GM21576 (cell line): ENCODE data around the gene TTLL6.

ENCODE experiments used
- ATAC-seq: cut with Tn5 transposase; IDR thresholded peaks from one replicate; pipeline ENCODE4 v1.9.1; 2021; ENCODE audit warnings: mild to moderate bottlenecking, moderate library complexity; ENCODE audit not compliant: unreplicated experiment

TTLL6 gene

GRCh38 chr17:48740537-48740936, 76.5 kb downstream of the TTLL6 start:
- no peak for ATAC-seq

GRCh38 chr17:48738803-48739526, 78.1 kb downstream of the TTLL6 start:
- ATAC-seq: no peak

- no peak for ATAC-seq
These were observed 78.6 kb downstream of the TTLL6 start for GRCh38 chr17:48738424-48738802.

- ATAC-seq: no peak
These were observed 79.5 kb downstream of the TTLL6 start for GRCh38 chr17:48737330-48738043.

GRCh38 chr17:48735062-48735351, 82.0 kb downstream of the TTLL6 start:
- no peak for ATAC-seq

GRCh38 chr17:48734333-48735061, 82.5 kb downstream of the TTLL6 start:
- no peak for ATAC-seq

- ATAC-seq: no peak
These were observed 83.2 kb downstream of the TTLL6 start for GRCh38 chr17:48733632-48734328.

GRCh38 chr17:48732688-48733629, 84.1 kb downstream of the TTLL6 start:
- ATAC-seq: no peak

GRCh38 chr17:48731355-48731754, 85.7 kb downstream of the TTLL6 start:
- ATAC-seq: no peak

GRCh38 chr17:48730240-48730550, 86.8 kb downstream of the TTLL6 start:
- no peak for ATAC-seq

- ATAC-seq: no peak
These were observed 87.4 kb downstream of the TTLL6 start for GRCh38 chr17:48729335-48730239.

GRCh38 chr17:48728232-48729231, 88.5 kb downstream of the TTLL6 start, which contains the start of gene HOXB13:
Gene HOXB13, minus strand, starts transcription at chr17:48728750. Its CDS starts 157 bp downstream, at chr17:48728593.
- ATAC-seq: no peak

- ATAC-seq: no peak
These were observed 89.4 kb downstream of the TTLL6 start for GRCh38 chr17:48727415-48728175.

- ATAC-seq: no peak
These were observed 90.1 kb downstream of the TTLL6 start for GRCh38 chr17:48726916-48727286.

- no peak for ATAC-seq
These were observed 90.7 kb downstream of the TTLL6 start for GRCh38 chr17:48726114-48726915.

GRCh38 chr17:48725288-48726064, 91.6 kb downstream of the TTLL6 start:
- ATAC-seq: no peak
